Gastrocnemius medialis (tissue), 4 donors: ENCODE data around the gene FAM174A.

Experiments
- POLR2A ChIP-seq, 2 donors: fragments of 450-650 bp; IDR thresholded peaks; one replicate each; pipeline ENCODE4 v1.6.1; 2017; ENCODE audit warnings: antibody characterized with exemption in 2 of 2, mild to moderate bottlenecking in 2 of 2, moderate library complexity in 2 of 2
- TF ChIP-seq, protein P1 (sequence below), 5 experiments: fragments of 450-650 bp in 3 of 5; fragments of 200-600 bp in 2 of 5; sonication (generic) in 2 of 5; IDR thresholded peaks in 4 of 5; conservative IDR thresholded peaks in 1 of 5; 1 replicate in 4 of 5; 2 replicates in 1 of 5; pipeline ENCODE4 v1.5.1; 2016 to 2019; ENCODE audit warnings: antibody characterized with exemption in 5 of 5, mild to moderate bottlenecking in 3 of 5, moderate library complexity in 3 of 5

DNA sequence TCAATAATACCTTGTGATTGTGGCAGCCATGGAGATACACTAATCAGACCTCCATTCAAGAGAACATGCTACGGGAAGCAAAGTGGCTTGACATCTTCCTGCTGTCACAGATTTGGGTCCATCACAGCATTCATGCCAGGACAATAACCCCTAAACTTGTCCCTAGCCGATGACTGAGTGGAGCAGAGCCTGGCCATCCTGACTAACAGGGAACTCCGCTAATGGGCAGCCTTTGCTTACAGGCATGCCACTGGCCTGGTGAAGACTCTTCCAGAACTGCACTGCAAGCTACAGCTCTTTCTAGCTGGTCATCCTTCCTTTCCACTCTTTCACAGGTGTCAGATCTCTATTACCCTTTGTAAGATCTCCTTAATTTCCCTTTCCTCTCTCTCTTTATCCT, 16.0 kb downstream of the FAM174A start:
- no peak for TF ChIP-seq POLR2A (IDR thresholded peaks at IDR 0.05)
- TF ChIP-seq, protein P1, sequence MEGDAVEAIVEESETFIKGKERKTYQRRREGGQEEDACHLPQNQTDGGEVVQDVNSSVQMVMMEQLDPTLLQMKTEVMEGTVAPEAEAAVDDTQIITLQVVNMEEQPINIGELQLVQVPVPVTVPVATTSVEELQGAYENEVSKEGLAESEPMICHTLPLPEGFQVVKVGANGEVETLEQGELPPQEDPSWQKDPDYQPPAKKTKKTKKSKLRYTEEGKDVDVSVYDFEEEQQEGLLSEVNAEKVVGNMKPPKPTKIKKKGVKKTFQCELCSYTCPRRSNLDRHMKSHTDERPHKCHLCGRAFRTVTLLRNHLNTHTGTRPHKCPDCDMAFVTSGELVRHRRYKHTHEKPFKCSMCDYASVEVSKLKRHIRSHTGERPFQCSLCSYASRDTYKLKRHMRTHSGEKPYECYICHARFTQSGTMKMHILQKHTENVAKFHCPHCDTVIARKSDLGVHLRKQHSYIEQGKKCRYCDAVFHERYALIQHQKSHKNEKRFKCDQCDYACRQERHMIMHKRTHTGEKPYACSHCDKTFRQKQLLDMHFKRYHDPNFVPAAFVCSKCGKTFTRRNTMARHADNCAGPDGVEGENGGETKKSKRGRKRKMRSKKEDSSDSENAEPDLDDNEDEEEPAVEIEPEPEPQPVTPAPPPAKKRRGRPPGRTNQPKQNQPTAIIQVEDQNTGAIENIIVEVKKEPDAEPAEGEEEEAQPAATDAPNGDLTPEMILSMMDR (IDR thresholded peaks at IDR 0.05 in 4 of 5, conservative IDR thresholded peaks at IDR 0.05 in 1 of 5), result no peak
